Activated CD4-positive, alpha-beta T cell treated with anti-CD3 and anti-CD28 coated beads, Interleukin-2, amount 10 ng/mL, durations not matched to agents 24 days and 14 days (primary cell): ENCODE measurements around the gene TNFAIP8. TPM values are rescaled to one million over a fixed set of nuclear protein-coding genes. Genes with fewer than 3 reads are reported as not detected.
"Not testable (repeated sequence)": the region's sequence is repeated elsewhere in the genome, so short reads cannot be mapped to it uniquely, and the experiment has no call there.

ENCODE experiments used
- DNase-seq: peaks from one replicate; pipeline ENCODE4 v3.0.0; 2022
- H3K27ac Mint-ChIP-seq: one replicate; pipeline ENCODE4 v1.8.0; 2022; ENCODE audit warnings: mild to moderate bottlenecking, mixed read lengths
- H3K27me3 Mint-ChIP-seq: one replicate; pipeline ENCODE4 v1.8.0; 2022; ENCODE audit warnings: mixed read lengths
- H3K36me3 Mint-ChIP-seq: one replicate; pipeline ENCODE4 v1.8.0; 2022; ENCODE audit warnings: low read depth, mild to moderate bottlenecking, mixed read lengths
- H3K4me1 Mint-ChIP-seq: one replicate; pipeline ENCODE4 v1.8.0; 2021; ENCODE audit warnings: mixed read lengths
- H3K4me3 Mint-ChIP-seq: one replicate; pipeline ENCODE4 v1.8.0; 2022; ENCODE audit warnings: mild to moderate bottlenecking, moderate library complexity, mixed read lengths
- H3K9me3 Mint-ChIP-seq: one replicate; pipeline ENCODE4 v1.8.0; 2021; ENCODE audit warnings: mixed read lengths
- intact Hi-C: fragments of 100-400 bp; cut with micrococcal nuclease; formaldehyde crosslinking; loops from one replicate; pipeline ENCODE4 v1.15.1; 2023
- total RNA-seq: library from RNA; stranded (reverse); gene quantifications from 2 replicates; pipeline ENCODE4 v1.2.3, GENCODE V29; 2022

TNFAIP8 gene
- total RNA-seq, 1 donor from 2014 or later, result 188 TPM

GRCh38 chr5:119405419-119405818 lies 49.6 kb downstream of the TNFAIP8 start:
- H3K4me1 Mint-ChIP-seq, result peaks cover 27% of the 10 kb centered on the region
- H3K27me3 Mint-ChIP-seq, result peaks cover 2% of the 10 kb centered on the region
- no peaks in the 10 kb centered on the region for H3K36me3 Mint-ChIP-seq
- H3K9me3 Mint-ChIP-seq, result peaks cover 3% of the 10 kb centered on the region
- DNase-seq, result no peak
- no peak overlapping the region for H3K27ac Mint-ChIP-seq
- H3K4me3 Mint-ChIP-seq, result no peak overlapping the region
- intact Hi-C loops, result no loop called here

GRCh38 chr5:119406551-119407110 lies 50.8 kb downstream of the TNFAIP8 start:
- intact Hi-C loops, result no loop called here

GRCh38 chr5:119409235-119409815 lies 53.5 kb downstream of the TNFAIP8 start:
- DNase-seq, result peak; percentile 68
- H3K27ac Mint-ChIP-seq, result peak overlapping the region; percentile 72
- H3K27me3 Mint-ChIP-seq, result peaks cover 8% of the 10 kb centered on the region
- no peaks in the 10 kb centered on the region for H3K9me3 Mint-ChIP-seq
- peaks cover 37% of the 10 kb centered on the region for H3K4me1 Mint-ChIP-seq
- H3K36me3 Mint-ChIP-seq, result no peaks in the 10 kb centered on the region
- intact Hi-C loops, result no loop called here
- no peak overlapping the region for H3K4me3 Mint-ChIP-seq

More at GRCh38 chr5:119406551-119407110, 50.8 kb downstream of the TNFAIP8 start:
- Mint-ChIP-seq H3K4me3 (no peak overlapping the region), H3K27me3 (peaks cover 2% of the 10 kb centered on the region), H3K36me3 (no peaks in the 10 kb centered on the region), H3K9me3 (peaks cover 3% of the 10 kb centered on the region), H3K4me1 (peaks cover 36% of the 10 kb centered on the region), H3K27ac (no peak overlapping the region)
- DNase-seq, result no peak

- peak overlapping the region; percentile 9 for H3K27ac Mint-ChIP-seq
- no peaks in the 10 kb centered on the region for H3K9me3 Mint-ChIP-seq
- intact Hi-C loops, result loop anchor here (1.0 to 2.0 kb wide), 4 partner anchors 14 to 331 kb away; no protein-coding TSS in a partner anchor
- peaks cover 36% of the 10 kb centered on the region for H3K4me1 Mint-ChIP-seq
- peaks cover 12% of the 10 kb centered on the region for H3K27me3 Mint-ChIP-seq
- no peak overlapping the region for H3K4me3 Mint-ChIP-seq
- no peak for DNase-seq
- H3K36me3 Mint-ChIP-seq, result no peaks in the 10 kb centered on the region
Observed at GRCh38 chr5:119410448-119411159, 54.8 kb downstream of the TNFAIP8 start.

- peaks cover 32% of the 10 kb centered on the region for H3K4me1 Mint-ChIP-seq
- intact Hi-C loops, result loop anchor here (1.0 to 2.0 kb wide), 7 partner anchors 15 to 423 kb away; partner anchors contain the start of gene DTWD2
- no peaks in the 10 kb centered on the region for H3K9me3 Mint-ChIP-seq
- DNase-seq, result peak; percentile 87
- peaks cover 10% of the 10 kb centered on the region for H3K27me3 Mint-ChIP-seq
- H3K27ac Mint-ChIP-seq, result peak overlapping the region; percentile 70
- no peaks in the 10 kb centered on the region for H3K36me3 Mint-ChIP-seq
- peak overlapping the region; percentile 85 for H3K4me3 Mint-ChIP-seq
Observed at GRCh38 chr5:119411361-119412278, 55.8 kb downstream of the TNFAIP8 start.

GRCh38 chr5:119412279-119413227 lies 56.7 kb downstream of the TNFAIP8 start:
- H3K27ac Mint-ChIP-seq, result peak overlapping the region; percentile 70
- no peak for DNase-seq
- H3K4me1 Mint-ChIP-seq, result peaks cover 35% of the 10 kb centered on the region
- H3K9me3 Mint-ChIP-seq, result no peaks in the 10 kb centered on the region
- no peaks in the 10 kb centered on the region for H3K36me3 Mint-ChIP-seq
- H3K27me3 Mint-ChIP-seq, result peaks cover 10% of the 10 kb centered on the region
- intact Hi-C loops, result loop anchor here (1.0 kb wide), 3 partner anchors 143 to 424 kb away; partner anchors contain the start of gene DTWD2
- peak overlapping the region; percentile 85 for H3K4me3 Mint-ChIP-seq

GRCh38 chr5:119414124-119414734 lies 58.4 kb downstream of the TNFAIP8 start:
- H3K27ac Mint-ChIP-seq, H3K4me3 Mint-ChIP-seq, intact Hi-C loops, H3K27me3 Mint-ChIP-seq, H3K9me3 Mint-ChIP-seq, H3K36me3 Mint-ChIP-seq, DNase-seq: not testable (repeated sequence)
- peaks cover 38% of the 10 kb centered on the region for H3K4me1 Mint-ChIP-seq

- Mint-ChIP-seq H3K4me3 (no peak overlapping the region), H3K27me3 (peaks cover 7% of the 10 kb centered on the region), H3K36me3 (no peaks in the 10 kb centered on the region), H3K27ac (no peak overlapping the region), H3K4me1 (peaks cover 13% of the 10 kb centered on the region), H3K9me3 (no peaks in the 10 kb centered on the region)
- DNase-seq, result no peak
- intact Hi-C loops, result no loop called here
Observed at GRCh38 chr5:119417891-119418605, 62.2 kb downstream of the TNFAIP8 start.

GRCh38 chr5:119418606-119419100 lies 62.8 kb downstream of the TNFAIP8 start:
- H3K27ac Mint-ChIP-seq, result no peak overlapping the region
- H3K4me3 Mint-ChIP-seq, result no peak overlapping the region
- intact Hi-C loops, result no loop called here
- no peaks in the 10 kb centered on the region for H3K36me3 Mint-ChIP-seq
- peaks cover 13% of the 10 kb centered on the region for H3K4me1 Mint-ChIP-seq
- no peak for DNase-seq
- H3K27me3 Mint-ChIP-seq, result peaks cover 7% of the 10 kb centered on the region
- H3K9me3 Mint-ChIP-seq, result no peaks in the 10 kb centered on the region

- intact Hi-C loops, result no loop called here
- Mint-ChIP-seq H3K27me3 (no peaks in the 10 kb centered on the region), H3K36me3 (no peaks in the 10 kb centered on the region), H3K4me3 (no peak overlapping the region), H3K27ac (no peak overlapping the region), H3K9me3 (no peaks in the 10 kb centered on the region), H3K4me1 (peaks cover 10% of the 10 kb centered on the region)
- DNase-seq, result no peak
Observed at GRCh38 chr5:119420169-119420568, 64.3 kb downstream of the TNFAIP8 start.

- no peak overlapping the region for H3K27ac Mint-ChIP-seq
- H3K4me1 Mint-ChIP-seq, result no peaks in the 10 kb centered on the region
- H3K9me3 Mint-ChIP-seq, result no peaks in the 10 kb centered on the region
- no peak overlapping the region for H3K4me3 Mint-ChIP-seq
- H3K36me3 Mint-ChIP-seq, result no peaks in the 10 kb centered on the region
- H3K27me3 Mint-ChIP-seq, result no peaks in the 10 kb centered on the region
- DNase-seq, result no peak
- intact Hi-C loops, result no loop called here
Observed at GRCh38 chr5:119426057-119426456, 70.2 kb downstream of the TNFAIP8 start.

- intact Hi-C loops, result no loop called here
- no peaks in the 10 kb centered on the region for H3K4me1 Mint-ChIP-seq
- H3K4me3 Mint-ChIP-seq, result no peak overlapping the region
- H3K36me3 Mint-ChIP-seq, result no peaks in the 10 kb centered on the region
- H3K27ac Mint-ChIP-seq, result no peak overlapping the region
- no peaks in the 10 kb centered on the region for H3K27me3 Mint-ChIP-seq
- peaks cover 6% of the 10 kb centered on the region for H3K9me3 Mint-ChIP-seq
- no peak for DNase-seq
Observed at GRCh38 chr5:119427060-119427459, 71.2 kb downstream of the TNFAIP8 start.
